H1 (cell line): Measurements from ENCODE around the gene GPC6. TPM values are rescaled to one million over a fixed set of nuclear protein-coding genes. Genes with fewer than 3 reads are reported as not detected.

Source experiments
- CTCF ChIA-PET: fragments of 300-600 bp; sonication (Branson Sonifier 250); formaldehyde crosslinking; loops from one replicate; lab custom pipeline; 2021; ENCODE audit not compliant: partially characterized antibody; lab: Charles Lee
- POLR2A ChIA-PET: fragments of 300-600 bp; sonication (Branson Sonifier 250); formaldehyde crosslinking; loops from one replicate; lab custom pipeline; 2021; ENCODE audit warnings: inconsistent platforms; ENCODE audit not compliant: partially characterized antibody; lab: Charles Lee
- DNase-seq, 2 experiments: peaks; one replicate each; pipeline versions ENCODE4 v3.0.0 to v3.0.0-alpha.2; 2010 to 2022; ENCODE audit warnings: low spot score in 2 of 2, low read depth in 1 of 2, mixed read lengths in 1 of 2
- FAIRE-seq: peaks from 2 replicates; lab custom pipeline; 2011; peaks lifted over from hg19 to GRCh38; lab: Jason Lieb, UNC
- H2AFZ ChIP-seq: 2 replicates; pipeline ENCODE4 v1.8.1; 2012; ENCODE audit warnings: low read length, inconsistent platforms
- H2AK5ac ChIP-seq: 2 replicates; pipeline ENCODE4 v1.6.1; 2013; ENCODE audit warnings: low read depth, low read length
- H2BK120ac ChIP-seq: replicated peaks from 2 replicates; pipeline ENCODE3; 2013; ENCODE audit warnings: low read depth, low read length, inconsistent platforms
- H2BK12ac ChIP-seq: 2 replicates; pipeline ENCODE4 v1.6.1; 2013; ENCODE audit warnings: low read depth, low read length
- H2BK15ac ChIP-seq: 2 replicates; pipeline ENCODE4 v1.6.1; 2013; ENCODE audit warnings: low read length
- H2BK20ac ChIP-seq: 2 replicates; pipeline ENCODE4 v1.6.1; 2013; ENCODE audit warnings: low read length
- H2BK5ac ChIP-seq: 2 replicates; pipeline ENCODE4 v1.6.1; 2013; ENCODE audit warnings: low read depth, low read length
- H3K14ac ChIP-seq: 2 replicates; pipeline ENCODE4 v1.6.1; 2013; ENCODE audit warnings: inconsistent platforms; ENCODE audit not compliant: insufficient read length
- H3K18ac ChIP-seq: 2 replicates; pipeline ENCODE4 v1.6.1; 2013; ENCODE audit warnings: low read length; ENCODE audit errors: extremely low read depth
- H3K23ac ChIP-seq: 2 replicates; pipeline ENCODE4 v1.6.1; 2013; ENCODE audit warnings: inconsistent platforms; ENCODE audit not compliant: insufficient read length
- H3K23me2 ChIP-seq: 2 replicates; pipeline ENCODE4 v1.6.1; 2013; ENCODE audit warnings: low read depth, low read length
- H3K27ac ChIP-seq: 2 replicates; pipeline ENCODE4 v1.6.1; 2011; ENCODE audit warnings: low read depth, low read length, inconsistent platforms
- H3K27me3 ChIP-seq, 4 experiments: replicated peaks in 1 of 4; 1 replicate in 1 of 4; 2 replicates in 3 of 4; pipeline versions ENCODE4 v1.6.1 to v1.8.1; 2011 to 2013; ENCODE audit warnings: low read length in 3 of 4, mild to moderate bottlenecking in 3 of 4, inconsistent platforms in 2 of 4, mixed read lengths in 2 of 4, moderate library complexity in 1 of 4; ENCODE audit not compliant: control insufficient read depth in 3 of 4, insufficient read depth in 3 of 4; ENCODE audit errors: extremely low read depth in 1 of 4
- H3K36me3 ChIP-seq, 4 experiments: 2 replicates each; pipeline versions ENCODE4 v1.6.1 to v1.8.1; 2011 to 2013; ENCODE audit warnings: mild to moderate bottlenecking in 4 of 4, low read length in 3 of 4, moderate library complexity in 2 of 4, control low read depth in 1 of 4, inconsistent platforms in 1 of 4; ENCODE audit not compliant: insufficient read depth in 4 of 4, control insufficient read depth in 2 of 4
- H3K4ac ChIP-seq: replicated peaks from 2 replicates; pipeline ENCODE3; 2013; ENCODE audit warnings: low read length, low read depth, mixed read lengths, inconsistent platforms; ENCODE audit not compliant: insufficient read length
- H3K4me1 ChIP-seq, 4 experiments: replicated peaks in 1 of 4; 1 replicate in 1 of 4; 2 replicates in 3 of 4; pipeline versions ENCODE4 v1.6.1 to v1.8.1; 2011 to 2013; ENCODE audit warnings: low read length in 3 of 4, inconsistent platforms in 2 of 4, mixed read lengths in 1 of 4; ENCODE audit not compliant: insufficient read depth in 4 of 4, control insufficient read depth in 3 of 4
- H3K4me2 ChIP-seq, 2 experiments: 2 replicates each; pipeline versions ENCODE4 v1.6.1 to v1.8.1; 2011 to 2013; ENCODE audit warnings: low read depth in 2 of 2, low read length in 2 of 2, control low read depth in 1 of 2, inconsistent platforms in 1 of 2, mild to moderate bottlenecking in 1 of 2; ENCODE audit not compliant: insufficient read depth in 1 of 2
- H3K4me3 ChIP-seq, 4 experiments: fragments of 200-600, 300-600 bp in 1 of 4; sonication (generic), shearing (Covaris generic), sonication (Bioruptor Twin) in 1 of 4; 2 replicates each; pipeline versions ENCODE4 v1.5.1 to v1.8.1; 2011 to 2016; ENCODE audit warnings: low read length in 4 of 4, low read depth in 3 of 4, control low read depth in 2 of 4, inconsistent platforms in 2 of 4, mild to moderate bottlenecking in 2 of 4, mixed read lengths in 1 of 4, moderate library complexity in 1 of 4; ENCODE audit not compliant: insufficient read depth in 2 of 4; ENCODE audit errors: extremely low read depth in 1 of 4
- H3K56ac ChIP-seq: replicated peaks from 2 replicates; pipeline ENCODE3; 2013; ENCODE audit warnings: low read depth, mild to moderate bottlenecking, mixed read lengths, low read length, inconsistent platforms; ENCODE audit not compliant: insufficient read length
- H3K79me1 ChIP-seq: 2 replicates; pipeline ENCODE4 v1.6.1; 2013; ENCODE audit warnings: low read depth, low read length, control low read depth
- H3K79me2 ChIP-seq, 2 experiments: 2 replicates each; pipeline versions ENCODE4 v1.6.1 to v1.8.1; 2012 to 2013; ENCODE audit warnings: low read length in 2 of 2, mild to moderate bottlenecking in 2 of 2, inconsistent platforms in 1 of 2; ENCODE audit not compliant: insufficient read depth in 2 of 2, control insufficient read depth in 1 of 2
- H3K9ac ChIP-seq, 4 experiments: replicated peaks in 1 of 4; 1 replicate in 1 of 4; 2 replicates in 3 of 4; pipeline versions ENCODE4 v1.6.1 to v1.8.1; 2011 to 2013; ENCODE audit warnings: low read depth in 3 of 4, low read length in 3 of 4, control low read depth in 2 of 4, mild to moderate bottlenecking in 2 of 4, moderate library complexity in 2 of 4, inconsistent platforms in 1 of 4; ENCODE audit errors: extremely low read depth in 1 of 4
- H3K9me3 ChIP-seq, 2 experiments: 2 replicates each; pipeline versions ENCODE4 v1.6.1 to v1.8.1; 2012 to 2013; ENCODE audit warnings: mild to moderate bottlenecking in 2 of 2, moderate library complexity in 2 of 2, control low read depth in 1 of 2, inconsistent platforms in 1 of 2, low read depth in 1 of 2, low read length in 1 of 2, mixed read lengths in 1 of 2; ENCODE audit not compliant: insufficient read depth in 2 of 2
- H4K20me1 ChIP-seq, 2 experiments: replicated peaks in 1 of 2; 2 replicates each; pipeline versions ENCODE3 to v1.8.1; 2011 to 2013; ENCODE audit warnings: inconsistent platforms in 2 of 2, low read length in 2 of 2, mild to moderate bottlenecking in 1 of 2; ENCODE audit not compliant: insufficient read depth in 2 of 2, control insufficient read depth in 1 of 2
- H4K5ac ChIP-seq: 2 replicates; pipeline ENCODE4 v1.6.1; 2013; ENCODE audit warnings: low read length, low read depth, mixed read lengths, inconsistent platforms; ENCODE audit not compliant: insufficient read length
- H4K8ac ChIP-seq: 2 replicates; pipeline ENCODE4 v1.8.0; 2013; ENCODE audit warnings: mild to moderate bottlenecking, moderate library complexity, low read length, inconsistent platforms; ENCODE audit not compliant: insufficient read depth; ENCODE audit errors: extremely low read depth
- H4K91ac ChIP-seq: replicated peaks from 2 replicates; pipeline ENCODE3; 2013; ENCODE audit warnings: low read length, mixed read lengths, inconsistent platforms; ENCODE audit not compliant: insufficient read length
- CEBPB ChIP-seq: IDR thresholded peaks from 2 replicates; pipeline ENCODE4 v1.6.1; 2012; ENCODE audit warnings: low read depth, low read length
- CHD1 ChIP-seq: IDR thresholded peaks from 2 replicates; pipeline ENCODE4 v1.6.1; 2012; ENCODE audit warnings: low read depth, low read length, improper control_type of control experiment
- GTF2F1 ChIP-seq: IDR thresholded peaks from 2 replicates; pipeline ENCODE4 v1.6.1; 2012; ENCODE audit warnings: low read depth, low read length, improper control_type of control experiment, borderline replicate concordance
- HDAC2 ChIP-seq, 2 experiments: fragments of 300-600 bp in 1 of 2; sonication (generic) in 1 of 2; IDR thresholded peaks; 2 replicates each; pipeline ENCODE4 v1.6.1; 2011 to 2012; ENCODE audit warnings: low read depth in 2 of 2, low read length in 2 of 2, mild to moderate bottlenecking in 2 of 2, moderate library complexity in 2 of 2, borderline replicate concordance in 1 of 2, inconsistent platforms in 1 of 2
- NRF1 ChIP-seq: IDR thresholded peaks from 2 replicates; pipeline ENCODE4 v1.6.1; 2011; ENCODE audit warnings: mild to moderate bottlenecking, low read depth, low read length, improper control_type of control experiment
- SP4 ChIP-seq: IDR thresholded peaks from 2 replicates; pipeline ENCODE4 v1.6.1; 2012; ENCODE audit warnings: low read length, inconsistent platforms
- TAF7 ChIP-seq: optimal IDR thresholded peaks from 2 replicates; pipeline ENCODE3; 2011; ENCODE audit warnings: low read depth, mild to moderate bottlenecking, inconsistent platforms, low read length, moderate library complexity, borderline replicate concordance
- polyA plus RNA-seq, 7 experiments: library from polyadenylated mRNA; depleted of rRNA in 3 of 7; stranded (reverse) in 5 of 7; unstranded in 2 of 7; fragments of >200 nt in 5 of 7; fragments of 200-250 nt in 2 of 7; gene quantifications; 1 replicate in 5 of 7; 2 replicates in 1 of 7; 4 replicates in 1 of 7; pipeline versions ENCODE4 v1.2.1 to v1.2.3, GENCODE V29; 2011 to 2013; ENCODE audit warnings: missing spikeins in 2 of 7, mixed read lengths in 2 of 7
- total RNA-seq: library from RNA; stranded (reverse); fragmentation: NEBNext Ultra II Directional; extraction: Animal tissue kit (Norgen Biotek cat#: 25700); gene quantifications from 2 replicates; pipeline ENCODE4 v1.2.1, GENCODE V29; 2021

Gene GPC6
- total and polyA plus RNA-seq, 2 of the 8 experiments (the other 6 are each of a cell fraction or from before 2014, with no cell fraction given) = 5.4 to 12.0 TPM

DNA sequence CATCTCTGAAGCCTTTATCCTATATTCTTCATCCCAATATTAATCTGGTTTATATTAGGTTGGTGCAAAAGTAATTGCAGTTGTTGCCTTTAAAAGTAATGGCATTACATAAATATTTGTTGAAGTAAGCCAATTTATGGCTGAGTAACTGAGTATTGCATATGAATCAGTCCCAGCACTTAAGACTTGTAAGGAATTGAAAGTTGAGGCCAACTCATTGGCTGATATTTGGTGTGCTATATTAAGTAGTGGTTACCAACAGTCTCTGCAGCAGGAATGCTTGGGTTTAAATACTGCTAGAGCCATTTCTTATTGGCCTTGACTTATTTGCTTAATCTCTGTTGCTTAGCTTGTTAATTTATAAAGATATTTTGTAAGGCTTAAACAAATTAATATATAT is 460.7 kb downstream of the GPC6 start:
- Histone ChIP-seq H3K4me3 (no peak overlapping the region), H2AFZ (no peak overlapping the region), H3K36me3 (no peaks in the 10 kb centered on the region), H2BK5ac (no peak overlapping the region), H3K27ac (no peak overlapping the region), H4K20me1 (no peaks in the 10 kb centered on the region), H2AK5ac (no peak overlapping the region), H3K14ac (no peak overlapping the region), H3K23ac (no peak overlapping the region), H3K4me1 (no peaks in the 10 kb centered on the region), H3K4ac (no peak overlapping the region), H3K56ac (no peak overlapping the region), H4K5ac (no peak overlapping the region), H2BK120ac (no peak overlapping the region), H3K79me1 (no peaks in the 10 kb centered on the region; the same call in 1 of the 2 replicates), H3K9me3 (no peaks in the 10 kb centered on the region), H2BK20ac (no peak overlapping the region), H4K91ac (no peak overlapping the region), H2BK12ac (no peak overlapping the region), H3K4me2 (no peak overlapping the region), H4K8ac (no peak overlapping the region), H3K18ac (no peak overlapping the region), H3K27me3 (no peaks in the 10 kb centered on the region), H2BK15ac (no peak overlapping the region), H3K9ac (no peak overlapping the region), H3K79me2 (no peaks in the 10 kb centered on the region), H3K23me2 (no peaks in the 10 kb centered on the region)
- ChIA-PET CTCF (no interaction called here), POLR2A (no interaction called here)
- TF ChIP-seq CEBPB (no peak), SP4 (no peak), CHD1 (no peak), NRF1 (no peak), TAF7 (no peak), GTF2F1 (no peak), HDAC2 (IDR thresholded peaks at IDR 0.05; ENCODE audit: borderline replicate concordance in 1 of 2, low read depth in 2 of 2, low read length in 2 of 2) (no peak)
- no peak for DNase-seq
- FAIRE-seq = no peak
